ENCODE data around the gene GHRL.

Gene GHRL

GRCh38 chr3:10238345-10239183, 54.2 kb downstream of the GHRL start:
- DNase-seq: no peak

Data from RPMI8226 (cell line).